Activated CD4-positive, CD25-positive, alpha-beta regulatory T cell treated with anti-CD3 and anti-CD28 coated beads, Interleukin-2, amount 50 U/mL, for 24 hours (primary cell): ENCODE results near the gene LECT2.

Experiments used
- ATAC-seq, 2 donors: fragments of 150-1000 bp; cut with Tn5 transposase; one replicate each; pipeline ENCODE4 v1.10.0; 2021; ENCODE audit warnings: mild to moderate bottlenecking in 1 of 2, moderate library complexity in 1 of 2

Gene LECT2

GRCh38 chr5:135954899-135955298, at the start of gene LECT2:
Gene LECT2, minus strand, starts transcription at chr5:135954983. Its CDS starts 150 bp downstream, at chr5:135954833.
- no peak for ATAC-seq

- ATAC-seq = no peak
Measured at GRCh38 chr5:136004436-136004835, 49.7 kb upstream of the LECT2 start.

DNA sequence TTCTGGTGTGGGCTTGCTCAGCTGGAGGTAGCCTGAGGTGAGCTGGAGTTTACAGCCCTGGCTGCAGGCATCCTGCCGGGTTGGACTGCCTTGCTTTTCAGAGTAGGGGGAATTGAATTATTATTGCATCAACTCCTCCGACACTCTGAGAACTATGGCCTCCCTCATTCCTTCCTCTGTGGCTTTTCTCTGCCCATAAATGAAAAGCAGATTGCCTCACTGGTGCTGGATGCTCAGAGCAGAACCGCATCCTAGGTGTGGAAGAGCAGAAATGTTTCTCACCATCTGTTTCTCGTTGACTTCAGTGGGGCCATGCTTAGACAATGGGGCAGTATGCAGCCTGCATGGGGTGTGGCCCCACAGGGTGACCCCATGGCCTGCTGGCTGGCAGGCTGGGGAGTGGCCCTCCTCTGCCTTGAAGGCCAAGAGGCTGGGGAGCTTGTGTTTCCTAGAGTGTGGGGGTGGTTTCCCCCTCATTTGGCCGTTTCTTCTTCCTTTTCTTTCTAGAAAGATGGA, 46.7 kb upstream of the LECT2 start:
- ATAC-seq = no peak

DNA sequence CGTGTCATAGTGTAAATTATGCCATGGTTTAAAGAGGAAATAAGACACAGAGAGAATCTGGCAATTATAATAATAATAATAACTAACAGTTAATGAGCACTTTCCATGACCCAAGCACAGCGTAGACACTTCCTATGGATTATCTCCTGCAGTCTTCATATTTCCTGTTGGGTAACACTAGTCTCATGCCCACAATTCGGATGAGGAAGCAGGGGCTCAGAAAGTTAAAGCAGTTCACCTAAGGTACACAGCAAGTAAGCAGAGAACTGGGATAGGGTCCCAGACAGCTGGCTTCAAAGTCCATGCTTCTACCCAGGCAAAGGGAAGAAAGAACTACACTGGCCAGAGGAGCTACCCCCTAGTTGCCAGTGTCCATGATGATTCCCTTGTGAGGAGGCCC, 46.1 kb upstream of the LECT2 start:
- no peak for ATAC-seq

DNA sequence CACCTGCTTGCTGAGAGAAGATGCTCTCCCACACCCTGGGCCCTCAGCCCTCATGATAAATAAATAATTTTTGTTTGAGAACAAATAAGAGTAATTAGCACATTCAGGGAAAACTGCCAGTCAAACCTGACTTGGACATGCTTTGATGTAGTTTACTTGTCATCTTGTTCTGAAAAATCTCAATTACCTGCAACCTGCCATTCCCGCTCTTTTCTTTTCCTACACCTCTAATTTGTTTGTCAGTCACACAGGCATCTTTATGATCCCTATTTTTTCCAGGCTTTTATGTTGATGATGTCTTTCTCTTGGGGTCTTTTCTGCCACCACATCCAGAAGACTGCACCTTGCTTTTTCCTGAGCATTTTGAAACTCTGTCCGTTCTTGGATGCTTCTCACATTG, 45.4 kb upstream of the LECT2 start:
- ATAC-seq = no peak

DNA sequence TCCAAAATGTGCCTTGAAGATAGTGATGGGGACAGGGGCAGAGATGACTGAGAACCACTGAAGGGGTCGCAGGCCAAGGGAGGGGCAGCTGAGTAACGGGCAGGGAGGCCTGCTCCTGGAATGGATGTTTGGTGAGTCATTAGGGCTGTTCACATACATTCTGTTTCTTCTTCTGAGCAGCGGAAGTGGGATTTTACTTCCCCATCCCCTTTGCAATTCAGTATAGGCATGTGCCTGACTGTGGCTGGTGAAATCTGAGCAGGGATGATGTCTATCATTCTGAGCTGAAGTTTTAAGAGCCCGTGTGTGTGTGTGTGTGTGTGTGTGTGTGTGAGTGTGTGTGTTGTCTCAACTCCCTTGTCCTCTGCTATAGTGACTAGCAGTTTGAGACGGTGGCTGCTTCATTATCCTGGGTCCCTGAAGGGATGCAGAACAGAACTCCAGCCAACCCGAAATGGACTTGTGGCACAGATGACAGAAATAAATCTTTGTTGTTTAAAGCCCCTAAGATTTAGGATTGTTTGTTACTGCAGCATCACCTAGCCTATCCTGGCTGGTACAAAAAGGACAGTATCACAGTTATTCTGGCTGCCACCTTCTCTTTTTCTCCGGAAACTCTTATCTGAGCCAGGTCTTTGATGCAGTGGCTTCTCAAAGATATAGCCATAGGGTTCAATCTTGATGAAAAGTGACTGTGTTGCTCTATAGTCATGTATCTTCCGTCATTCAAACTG, 44.8 kb upstream of the LECT2 start:
- no peak for ATAC-seq

DNA sequence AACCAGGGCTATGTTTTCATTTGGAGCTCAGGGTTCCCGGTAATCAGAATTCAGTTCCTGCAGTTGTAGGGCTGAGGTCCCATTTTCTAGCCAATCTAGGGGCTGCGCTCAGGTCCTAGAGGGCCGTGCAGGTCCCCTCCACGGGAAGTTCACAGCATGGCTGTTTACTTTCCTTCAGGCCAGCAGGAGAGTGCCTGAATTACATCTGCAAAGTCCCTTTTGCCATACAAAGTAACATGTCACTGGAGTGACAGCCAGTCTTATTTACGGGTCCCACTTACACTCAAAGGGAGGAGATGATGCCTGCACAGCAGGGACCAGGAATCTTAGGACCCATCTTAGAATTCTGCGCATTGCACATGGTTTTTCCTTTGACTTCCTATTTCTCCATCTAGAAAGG, 44.1 kb upstream of the LECT2 start:
- no peak for ATAC-seq

DNA sequence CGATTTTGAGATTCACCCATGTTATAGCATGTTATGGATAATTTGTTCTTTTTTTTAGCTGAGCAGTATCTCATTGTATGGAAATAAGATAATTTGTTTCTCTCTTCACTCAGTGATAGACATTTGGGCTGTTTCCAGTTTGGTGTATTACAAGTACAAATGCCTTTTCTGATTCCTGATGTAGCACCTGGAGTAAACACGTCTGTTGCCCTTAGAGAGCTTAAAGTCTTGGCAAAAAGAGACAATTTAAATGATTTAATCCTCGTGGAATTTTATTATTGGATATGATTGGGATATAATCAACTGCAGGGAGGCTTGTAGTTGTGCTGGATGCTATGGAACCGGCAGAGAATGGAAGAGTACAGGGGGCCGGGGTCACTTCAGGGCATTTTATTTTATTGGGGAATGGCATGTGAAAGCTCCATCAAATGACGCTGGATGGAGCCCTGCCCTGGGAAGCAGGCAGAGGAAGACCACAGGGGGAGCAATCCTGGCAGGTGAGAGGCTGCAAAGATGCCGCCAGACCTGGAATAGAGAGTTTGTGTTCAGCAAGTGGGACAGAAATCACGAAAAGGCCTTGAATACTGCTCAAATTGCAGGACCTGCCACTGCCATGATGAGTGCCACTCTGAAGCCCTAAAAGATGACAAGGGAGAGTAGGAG, 43.0 kb upstream of the LECT2 start:
- no peak for ATAC-seq

GRCh38 chr5:135996611-135997010, 41.8 kb upstream of the LECT2 start:
- ATAC-seq = no peak

DNA sequence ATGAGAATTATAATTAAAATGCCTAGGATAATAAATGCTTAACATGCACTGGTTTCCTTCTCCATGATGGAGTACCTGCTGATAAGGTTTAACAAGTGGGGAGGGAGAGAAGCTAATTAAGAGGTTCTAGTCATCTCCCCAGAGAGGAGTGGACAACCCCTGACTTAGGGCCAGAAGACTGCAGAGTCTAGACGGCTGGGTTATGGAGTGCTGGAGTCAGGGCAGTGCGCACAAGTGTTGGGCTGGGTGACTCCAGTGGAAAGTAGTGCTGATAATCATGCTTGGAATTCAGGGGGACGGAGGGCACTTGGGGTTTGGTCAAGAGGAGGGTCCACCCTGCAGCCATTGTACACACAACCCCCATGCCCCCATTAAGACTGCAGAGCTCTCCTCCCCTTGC, 41.2 kb upstream of the LECT2 start:
- ATAC-seq = no peak

DNA sequence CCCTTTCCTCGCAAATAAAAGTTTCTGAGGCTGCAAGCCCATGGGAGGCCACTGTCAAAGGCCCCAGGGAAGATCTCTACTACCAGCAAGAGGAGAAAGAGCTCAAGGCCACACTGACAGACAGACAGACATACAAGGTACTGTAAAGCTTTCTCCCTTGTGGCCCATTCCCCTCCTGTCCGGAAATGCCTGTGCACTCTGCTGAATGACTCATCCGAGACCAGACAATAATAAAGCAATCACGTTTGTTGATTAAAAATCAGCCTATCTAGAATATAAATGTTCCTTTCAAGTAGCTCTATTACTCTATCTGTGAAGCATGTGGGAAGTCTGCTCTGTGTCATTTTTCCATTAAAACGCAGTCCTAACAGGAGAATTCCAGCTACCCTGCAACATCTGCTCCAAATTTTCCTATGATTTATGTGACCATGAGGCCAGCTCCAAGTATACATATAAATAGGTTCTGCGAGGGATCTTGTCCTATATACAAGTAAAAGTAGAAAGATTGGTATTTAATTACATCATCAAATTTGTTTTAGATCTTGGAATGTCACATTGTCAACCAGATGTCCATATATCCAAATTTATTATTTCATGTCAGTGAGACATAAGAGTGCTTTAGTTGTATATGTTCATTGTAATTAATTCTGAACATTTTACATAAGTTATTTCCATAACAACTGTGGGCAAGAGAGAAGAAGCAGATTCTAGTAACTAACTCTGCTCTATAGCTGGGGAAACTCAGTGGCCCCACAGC, 39.3 kb upstream of the LECT2 start:
- ATAC-seq = no peak

- no peak for ATAC-seq
Measured at GRCh38 chr5:135993335-135993879, 38.6 kb upstream of the LECT2 start.

- ATAC-seq = no peak
Measured at GRCh38 chr5:135991429-135991828, 36.6 kb upstream of the LECT2 start.

- ATAC-seq = no peak
Measured at GRCh38 chr5:135990528-135991255, 35.9 kb upstream of the LECT2 start.

GRCh38 chr5:135989686-135990085, 34.9 kb upstream of the LECT2 start:
- ATAC-seq = no peak

GRCh38 chr5:135988546-135988945, 33.8 kb upstream of the LECT2 start:
- no peak for ATAC-seq

GRCh38 chr5:135986891-135987401, 32.2 kb upstream of the LECT2 start:
- no peak for ATAC-seq

DNA sequence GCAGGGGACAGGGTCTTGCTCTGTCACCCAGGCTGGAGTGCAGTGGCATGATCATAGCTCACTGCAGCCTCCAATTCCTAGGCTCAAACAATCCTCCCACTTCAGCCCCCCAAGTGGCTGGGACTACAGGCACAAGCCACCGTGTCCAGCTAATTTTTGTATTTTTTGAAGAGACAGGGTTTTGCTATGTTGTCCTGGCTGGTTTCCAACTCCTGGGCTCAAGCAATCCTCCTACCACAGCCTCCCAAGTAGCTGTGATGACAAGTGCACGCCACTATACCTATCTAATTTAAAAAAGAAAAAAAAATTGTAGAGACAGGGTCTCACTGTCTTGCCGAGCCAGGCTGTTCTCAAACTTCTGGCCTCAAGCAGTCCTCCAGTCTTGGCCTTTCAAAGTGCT, 31.6 kb upstream of the LECT2 start:
- ATAC-seq = no peak

GRCh38 chr5:135985951-135986350, 31.2 kb upstream of the LECT2 start:
- no peak for ATAC-seq

- ATAC-seq = no peak
Measured at GRCh38 chr5:135980620-135981019, 25.8 kb upstream of the LECT2 start.

DNA sequence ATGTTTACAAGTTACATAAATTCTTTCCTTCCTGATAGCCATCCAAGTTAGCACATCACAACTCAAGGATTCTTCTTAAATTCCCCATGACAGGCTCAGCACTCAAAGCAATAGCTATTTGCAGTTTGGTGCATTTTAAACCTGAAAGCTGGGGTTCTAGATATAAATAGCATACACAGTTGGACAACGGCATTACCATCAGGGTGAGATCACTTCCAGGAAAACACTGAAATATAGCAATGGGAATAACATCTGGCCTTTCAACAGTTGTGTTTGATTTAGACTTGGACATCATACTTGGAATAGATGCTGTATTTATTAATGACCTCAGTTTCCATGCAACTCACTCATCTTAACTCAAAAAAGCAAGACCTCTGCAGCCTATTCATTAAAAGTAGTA, 24.7 kb upstream of the LECT2 start:
- ATAC-seq = no peak

DNA sequence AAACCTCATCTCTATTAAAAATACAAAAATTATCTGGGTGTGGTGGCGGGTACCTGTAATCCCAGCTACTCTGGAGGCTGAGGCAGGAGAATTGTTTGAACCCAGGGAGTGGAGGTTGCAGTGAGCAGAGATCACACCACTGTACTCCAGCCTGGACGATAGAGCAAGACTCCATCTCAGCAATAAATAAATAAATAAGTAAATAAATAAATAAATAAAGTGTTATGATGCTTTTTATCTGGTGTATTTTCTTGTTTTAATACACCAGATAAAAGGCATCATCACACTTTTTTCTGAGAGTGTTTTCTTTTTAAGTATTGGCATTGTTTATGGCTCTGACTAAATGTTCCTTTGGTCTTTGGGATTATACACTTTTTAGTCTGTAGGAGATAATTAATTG, 24.2 kb upstream of the LECT2 start:
- ATAC-seq = no peak
